GM19328 (cell line): ENCODE data around the gene KIF26B.

ENCODE experiments used
- ATAC-seq: cut with Tn5 transposase; IDR thresholded peaks from one replicate; pipeline ENCODE4 v1.9.1; 2021; ENCODE audit warnings: mild to moderate bottlenecking, moderate library complexity; ENCODE audit not compliant: unreplicated experiment

The KIF26B gene

DNA sequence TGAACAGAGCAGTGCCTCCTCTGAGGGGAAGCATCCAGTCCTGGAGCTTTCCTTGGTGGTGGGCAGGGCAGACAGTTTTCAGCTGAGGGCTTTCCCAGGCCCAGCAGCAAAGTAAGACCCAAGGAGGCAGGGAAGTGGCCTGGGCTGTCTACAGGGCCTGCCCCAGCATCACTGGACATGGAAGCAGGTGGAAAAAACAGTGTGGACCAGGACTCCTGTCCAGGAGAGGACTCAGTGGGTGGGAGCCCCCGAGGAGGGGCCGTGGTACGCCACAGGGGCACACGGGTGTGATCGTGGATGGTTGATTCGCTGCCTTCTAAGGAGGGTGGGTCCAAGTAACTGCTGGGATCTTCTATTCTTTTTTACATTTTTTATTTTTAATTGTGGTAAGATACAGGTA is 387.6 kb downstream of the KIF26B start:
- no peak for ATAC-seq

DNA sequence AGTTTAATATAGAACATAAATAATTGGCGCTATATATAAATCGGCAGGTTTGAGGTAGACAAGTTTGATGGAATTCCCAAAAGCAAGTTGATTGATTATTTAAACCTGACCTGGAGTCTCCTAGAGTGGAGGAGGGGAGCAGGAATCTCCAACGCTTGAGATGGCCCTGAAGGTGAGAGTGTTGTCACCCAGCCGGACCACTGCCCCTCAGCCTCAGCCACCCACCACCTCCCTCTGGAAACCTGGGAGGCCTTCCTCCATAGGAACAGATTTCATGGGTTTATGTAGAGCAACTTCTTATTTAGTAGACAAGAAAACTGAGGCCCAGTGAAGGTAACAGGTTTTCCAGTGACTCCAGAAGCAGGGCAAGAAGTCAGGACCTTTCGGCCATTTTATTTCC is 389.5 kb downstream of the KIF26B start:
- ATAC-seq = no peak

DNA sequence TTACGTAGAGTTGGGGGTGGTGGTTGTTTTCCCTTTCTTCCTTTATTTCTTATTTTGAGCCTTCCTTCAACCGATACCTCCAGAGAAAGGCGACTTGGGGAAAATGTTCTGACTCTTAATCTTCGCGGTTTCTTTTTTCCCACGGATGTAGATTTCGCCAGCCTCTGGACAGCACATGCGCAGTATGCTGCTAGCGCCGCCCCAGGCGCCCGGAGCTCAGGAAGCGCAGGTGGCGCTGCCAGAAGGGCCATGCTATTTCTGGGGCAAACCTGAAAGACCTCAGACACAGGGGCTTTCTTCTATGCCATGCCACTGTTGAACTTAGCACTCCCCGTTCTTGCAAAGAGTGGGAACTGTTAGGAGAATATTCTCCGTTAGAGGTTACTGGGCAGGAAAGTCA is 392.1 kb downstream of the KIF26B start:
- no peak for ATAC-seq

DNA sequence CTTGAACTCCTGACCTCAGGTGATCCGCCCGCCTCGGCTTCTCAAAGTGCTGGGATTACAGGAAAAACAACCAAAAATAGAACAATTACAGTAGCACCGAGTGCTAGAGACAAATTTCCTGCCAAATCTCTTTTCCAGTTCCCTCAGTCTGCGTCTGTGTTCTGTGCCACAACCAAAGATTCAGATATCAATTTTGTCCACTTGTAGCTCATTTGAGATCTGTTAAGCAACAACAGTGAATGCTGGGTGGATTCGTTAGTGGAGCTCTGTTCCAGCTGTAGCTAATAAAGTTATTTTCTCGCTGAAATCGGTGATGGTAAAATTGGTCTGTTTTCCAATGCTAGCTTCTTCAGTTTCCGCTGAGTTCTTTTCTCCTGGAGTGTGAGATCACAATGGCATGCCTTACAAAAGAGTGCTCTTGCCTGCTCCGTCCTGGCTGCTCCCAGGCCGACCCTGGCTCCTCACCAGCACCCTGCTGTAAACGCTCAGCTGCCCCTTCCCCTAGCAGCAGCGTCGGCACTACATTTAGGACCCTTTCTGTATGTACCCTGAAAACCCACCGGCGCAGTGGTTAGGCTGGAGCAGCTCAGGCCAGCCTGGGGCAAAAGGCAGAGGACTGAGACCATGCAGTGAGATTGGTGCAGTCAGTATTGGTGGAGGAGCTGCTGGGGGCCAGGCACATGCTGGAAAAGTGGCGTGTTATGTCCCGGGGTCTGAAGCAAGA is 395.4 kb downstream of the KIF26B start:
- ATAC-seq = no peak

DNA sequence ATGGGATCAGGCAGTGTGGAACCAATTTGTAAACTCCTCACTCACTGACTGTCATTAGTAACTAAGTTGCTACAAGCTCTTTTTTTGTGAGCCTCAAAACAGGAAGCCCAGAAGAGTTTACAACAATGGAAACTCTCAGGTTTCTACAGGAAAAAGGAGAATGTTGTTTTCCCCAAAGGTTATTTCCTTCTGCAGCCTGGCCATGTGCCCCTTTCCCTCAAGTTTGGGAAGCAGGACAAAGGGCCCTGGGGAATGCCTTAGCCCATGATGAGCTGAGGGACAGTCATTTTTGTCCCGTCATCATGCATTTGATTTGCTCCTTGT is 395.9 kb downstream of the KIF26B start:
- ATAC-seq = no peak

DNA sequence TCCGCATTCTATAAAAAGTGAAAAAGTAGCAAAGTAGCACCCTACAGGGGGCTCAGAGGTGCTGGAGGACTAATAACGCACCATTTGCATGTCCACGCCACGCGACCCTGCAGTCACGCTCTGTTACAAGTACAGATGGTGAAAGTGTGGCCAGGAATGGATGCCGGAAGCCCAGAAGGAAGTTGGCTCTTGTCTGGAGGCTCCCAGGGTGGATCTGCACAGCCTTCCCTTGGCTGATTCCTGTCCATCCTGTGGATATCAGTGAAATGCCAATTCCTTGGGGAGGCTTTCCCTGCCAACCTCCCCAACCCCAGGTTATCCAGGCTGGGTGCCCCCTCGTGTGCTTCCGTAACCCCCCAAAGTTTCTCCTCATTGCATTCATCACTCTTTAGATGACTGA is 396.8 kb downstream of the KIF26B start:
- ATAC-seq = no peak

DNA sequence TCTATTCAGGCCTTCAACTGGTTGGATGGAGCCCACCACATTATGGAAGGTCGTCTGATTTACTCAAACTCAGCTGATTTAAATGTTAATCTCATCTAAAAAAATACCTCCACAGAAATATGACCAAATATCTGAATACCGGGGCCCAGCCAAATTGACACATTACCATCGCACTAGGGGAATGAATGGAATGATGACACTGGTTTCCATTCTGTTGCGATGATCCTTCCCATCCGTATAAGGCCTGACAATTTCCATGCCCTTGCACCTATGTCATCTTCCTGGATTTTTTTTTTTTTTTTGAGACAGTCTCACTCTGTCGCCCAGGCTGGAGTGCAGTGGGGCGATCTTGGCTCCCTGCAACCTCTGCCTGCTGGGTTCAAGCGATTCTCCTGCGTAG is 397.5 kb downstream of the KIF26B start:
- ATAC-seq = no peak

DNA sequence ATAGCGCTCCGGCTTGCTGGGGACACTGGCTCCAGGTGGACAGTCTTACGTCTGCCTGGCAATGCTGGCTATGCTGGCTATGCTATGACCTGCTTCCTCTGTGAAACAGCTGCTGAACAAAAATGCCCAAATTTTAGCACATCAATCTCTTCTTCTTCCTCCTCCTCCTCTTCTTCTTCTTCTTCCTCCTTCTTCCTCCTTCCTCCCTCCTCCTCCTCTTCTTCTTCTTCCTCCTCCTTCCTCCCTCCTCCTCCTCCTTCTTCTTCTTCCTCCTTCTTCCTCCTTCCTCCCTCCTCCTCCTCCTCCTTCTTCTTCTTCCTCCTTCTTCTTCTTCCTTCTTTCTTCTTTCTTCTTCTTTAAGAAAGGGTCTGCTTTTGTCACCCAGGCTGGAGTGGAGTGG is 401.3 kb downstream of the KIF26B start:
- ATAC-seq = no peak

DNA sequence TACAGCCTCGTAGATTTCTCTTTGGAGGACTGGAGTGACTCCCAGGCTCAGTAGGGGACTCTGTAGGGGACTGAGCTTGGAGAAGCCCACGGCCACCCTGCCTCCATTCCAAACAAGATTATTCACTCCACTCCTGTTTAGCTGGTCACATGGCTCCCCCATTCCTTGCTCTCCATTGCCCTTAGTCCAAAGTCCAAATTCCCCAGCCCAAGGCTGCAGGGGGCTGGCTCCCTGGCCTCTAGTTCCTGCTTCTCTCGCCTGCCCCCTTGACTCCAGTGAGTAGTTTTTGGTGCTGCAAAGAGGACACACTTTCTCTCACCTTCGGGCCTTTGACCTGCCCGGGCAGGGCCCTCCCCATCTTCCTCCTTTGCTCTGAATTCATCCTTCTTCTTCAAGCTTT is 403.3 kb downstream of the KIF26B start:
- ATAC-seq = no peak

DNA sequence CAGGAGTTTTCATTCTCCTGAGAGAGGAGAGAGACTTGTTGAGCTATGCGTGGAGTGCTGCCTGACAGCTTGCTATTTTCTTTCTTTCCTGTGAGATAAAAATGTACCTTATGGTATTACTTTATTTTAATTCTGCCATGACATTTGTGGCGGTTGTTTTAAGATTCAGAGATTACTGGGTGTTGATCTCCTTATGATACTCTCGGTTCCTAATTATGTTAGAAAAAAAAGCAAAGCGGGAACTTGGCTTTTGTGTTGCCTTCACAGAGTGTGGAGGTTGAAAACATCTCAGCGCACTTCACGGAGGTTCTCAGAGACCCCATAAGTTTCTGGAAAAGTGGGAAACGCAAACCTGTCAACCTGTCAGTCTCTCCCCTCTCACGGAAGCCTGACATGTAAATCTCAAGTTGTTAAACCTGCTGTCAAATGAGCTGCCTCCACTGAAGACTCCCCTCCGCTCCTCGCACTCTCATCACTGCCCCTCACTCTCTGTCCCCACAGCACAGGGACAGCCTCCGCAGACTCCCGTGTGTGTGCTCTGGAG is 405.6 kb downstream of the KIF26B start:
- no peak for ATAC-seq

DNA sequence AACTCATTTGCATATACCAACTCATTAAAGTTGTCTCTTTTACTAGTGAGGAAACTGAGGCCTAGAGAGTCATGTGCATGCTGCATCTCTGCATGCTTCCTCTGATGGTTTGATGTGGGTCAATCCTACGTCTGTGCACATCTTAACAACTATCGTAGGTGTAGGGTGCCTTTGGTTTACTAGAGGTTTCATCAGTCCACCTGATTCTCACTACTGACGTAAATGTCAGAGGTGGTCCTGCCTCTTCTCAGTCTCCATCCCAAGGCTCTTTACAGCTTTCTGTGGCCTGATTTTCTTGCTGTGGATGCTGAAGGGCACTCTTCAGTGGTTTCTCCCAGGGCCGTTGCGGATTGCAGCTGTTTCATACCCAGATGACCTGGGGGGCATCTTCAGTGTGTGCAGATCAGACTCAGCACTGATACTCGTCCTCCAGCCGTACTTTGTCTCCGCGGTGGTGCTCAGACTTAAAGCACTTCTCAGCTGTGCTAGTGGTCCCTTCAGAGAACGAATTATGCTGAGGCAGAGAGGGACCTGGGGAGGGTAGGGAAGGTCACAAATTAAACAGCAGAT is 407.0 kb downstream of the KIF26B start:
- ATAC-seq = no peak

DNA sequence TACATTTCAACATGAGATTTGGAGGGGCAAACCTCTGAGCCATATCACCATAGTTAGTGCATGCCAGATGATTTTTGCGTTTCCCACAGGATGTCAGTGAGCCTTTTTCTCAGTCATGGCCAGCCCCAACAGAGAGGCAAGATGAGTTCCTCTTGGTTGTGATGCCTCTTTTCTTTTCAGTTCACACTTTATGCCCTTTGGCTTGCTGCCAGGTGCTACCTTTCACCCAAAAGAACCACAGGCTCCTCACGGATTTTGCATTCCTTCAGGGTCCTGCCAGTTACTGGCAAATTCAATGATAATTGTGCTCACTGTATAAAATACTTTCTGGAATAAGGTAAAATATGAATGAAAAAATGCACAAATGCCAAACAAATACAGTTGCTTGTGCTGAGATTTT is 411.3 kb downstream of the KIF26B start:
- no peak for ATAC-seq

DNA sequence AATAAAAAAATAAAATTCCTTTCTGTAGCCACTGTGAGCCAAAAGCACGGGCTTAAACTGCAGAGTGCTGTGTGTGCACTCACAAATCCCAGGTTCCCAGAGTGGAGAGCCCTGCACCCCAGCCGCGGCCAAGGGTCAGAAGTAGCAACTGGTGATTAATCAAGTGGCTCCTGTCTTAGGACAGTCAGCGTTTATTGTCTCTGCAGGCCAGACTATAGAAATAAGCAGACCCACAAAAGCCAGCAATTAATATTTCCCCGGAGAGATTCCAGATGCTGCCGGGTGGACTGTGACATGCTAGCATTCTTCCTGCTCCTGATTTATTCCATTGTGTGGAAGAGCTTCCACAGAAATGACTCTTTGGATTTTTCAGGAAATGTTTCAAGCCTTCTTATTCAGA is 412.2 kb downstream of the KIF26B start:
- no peak for ATAC-seq

DNA sequence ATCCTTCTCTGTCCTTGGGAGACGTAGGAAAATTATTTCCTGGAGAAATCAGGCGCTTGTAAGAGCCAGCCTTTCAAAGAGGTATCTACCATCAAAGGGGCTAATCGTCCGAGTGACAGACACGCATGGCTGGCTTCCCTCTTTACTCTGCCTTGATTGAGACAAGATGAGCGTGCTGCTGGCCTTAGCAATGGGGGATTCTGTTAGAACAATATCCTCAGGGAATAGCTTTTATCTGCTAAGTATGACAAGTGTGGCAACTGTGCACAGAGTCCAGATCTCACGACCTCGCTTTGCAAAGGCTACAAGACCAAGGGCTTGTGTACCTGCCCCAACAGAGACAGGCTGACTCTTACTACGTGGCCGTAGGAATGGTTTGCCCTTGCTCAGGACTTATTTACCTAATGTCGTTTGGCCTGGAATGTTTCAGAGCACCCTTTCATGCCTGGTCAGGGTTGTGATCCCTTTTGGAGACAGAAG is 417.1 kb downstream of the KIF26B start:
- no peak for ATAC-seq

DNA sequence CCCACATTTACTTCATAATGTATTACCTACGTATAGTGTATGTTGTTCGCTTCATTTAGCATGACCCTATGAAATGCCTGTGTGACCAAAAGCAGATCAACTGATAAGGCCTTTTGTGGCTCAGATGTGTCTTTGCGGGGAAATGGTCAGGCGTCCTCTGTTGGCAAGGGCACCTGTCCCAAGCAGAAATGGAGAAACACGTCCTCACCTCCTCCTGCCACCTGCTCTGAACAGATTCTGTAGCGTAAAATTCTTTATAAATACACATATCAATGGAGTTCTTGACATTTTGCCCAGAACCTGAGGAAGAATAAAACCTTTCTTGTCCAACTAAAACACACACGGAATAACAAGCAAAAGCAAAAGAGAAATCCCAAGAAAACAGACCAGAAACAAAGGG is 417.9 kb downstream of the KIF26B start:
- no peak for ATAC-seq

DNA sequence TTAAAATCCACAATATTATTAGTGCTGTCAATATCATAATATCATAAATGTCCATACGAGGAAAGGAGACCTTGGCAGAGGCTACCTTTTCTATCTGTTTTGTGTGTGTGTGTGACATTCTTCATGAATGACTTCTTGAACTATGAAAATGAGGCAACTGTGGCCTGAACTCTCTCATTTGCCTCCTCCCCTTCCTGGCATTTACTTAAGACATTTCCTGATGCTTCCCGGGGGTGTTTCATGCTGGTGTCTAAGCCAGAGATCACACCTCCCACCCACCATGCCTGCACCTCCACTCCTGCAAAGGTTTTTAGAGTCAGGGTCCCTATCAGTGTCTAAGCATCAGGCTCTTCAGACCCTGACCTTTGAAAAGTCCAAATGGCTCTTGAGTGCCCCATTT is 420.9 kb downstream of the KIF26B start:
- ATAC-seq = no peak

DNA sequence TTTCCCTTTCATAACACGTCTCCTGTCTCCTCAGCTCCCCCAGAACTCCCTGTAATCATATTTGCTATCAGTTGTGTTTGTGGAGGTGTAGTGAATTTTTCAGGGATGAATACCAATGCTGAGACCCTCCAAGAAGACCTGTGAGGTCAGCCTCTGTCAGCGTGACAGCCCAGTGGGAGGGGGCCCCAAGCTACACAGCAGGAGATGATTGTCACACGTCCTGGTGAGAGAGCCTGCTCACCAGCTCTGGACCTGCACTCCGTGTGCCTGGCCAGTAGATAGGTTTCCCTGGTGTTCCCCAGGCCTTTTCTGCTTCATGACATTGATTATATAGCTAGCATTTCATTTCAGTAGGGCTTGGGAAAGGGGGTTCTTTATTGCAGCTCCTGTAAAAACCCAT is 421.5 kb downstream of the KIF26B start:
- ATAC-seq = no peak

DNA sequence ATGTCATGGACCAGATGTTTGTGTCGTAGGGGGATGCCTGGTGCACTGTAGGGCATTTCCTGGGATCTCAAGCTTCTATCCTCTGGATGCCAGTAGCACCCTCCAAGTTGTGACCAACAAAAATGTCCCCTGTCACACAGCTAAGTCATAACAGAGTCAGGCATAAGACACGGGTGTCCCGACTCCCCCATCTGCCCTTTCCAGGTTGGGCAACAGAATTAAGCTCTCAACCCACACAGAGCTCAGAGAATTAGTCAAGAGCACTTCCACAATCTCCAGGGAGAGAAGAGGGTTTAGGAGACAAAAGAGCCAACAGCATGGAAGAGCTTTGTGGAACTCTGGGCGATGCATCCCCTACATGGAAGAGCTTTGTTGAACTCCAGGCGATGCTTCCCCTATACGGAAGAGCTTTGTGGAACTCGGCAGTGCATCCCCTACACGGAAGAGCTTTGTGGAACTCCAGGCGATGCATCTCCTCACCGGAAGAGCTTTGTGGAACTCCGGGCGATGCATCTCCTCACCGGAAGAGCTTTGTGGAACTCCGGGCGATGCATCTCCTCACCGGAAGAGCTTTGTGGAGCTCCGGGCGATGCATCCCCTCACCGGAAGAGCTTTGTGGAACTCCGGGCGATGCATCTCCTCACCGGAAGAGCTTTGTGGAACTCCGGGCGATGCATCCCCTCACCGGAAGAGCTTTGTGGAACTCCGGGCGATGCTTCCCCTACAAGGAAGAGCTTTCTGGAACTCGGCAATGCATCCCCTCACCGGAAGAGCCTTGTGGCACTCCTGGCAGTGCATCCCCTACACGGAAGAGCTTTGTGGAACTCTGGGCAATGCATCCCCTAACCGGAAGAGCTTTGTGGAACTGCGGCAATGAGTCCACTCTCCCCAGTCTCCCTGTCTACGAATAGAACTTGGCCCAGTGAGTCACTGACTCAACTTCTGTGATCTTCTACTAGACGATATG is 422.7 kb downstream of the KIF26B start:
- ATAC-seq = no peak

DNA sequence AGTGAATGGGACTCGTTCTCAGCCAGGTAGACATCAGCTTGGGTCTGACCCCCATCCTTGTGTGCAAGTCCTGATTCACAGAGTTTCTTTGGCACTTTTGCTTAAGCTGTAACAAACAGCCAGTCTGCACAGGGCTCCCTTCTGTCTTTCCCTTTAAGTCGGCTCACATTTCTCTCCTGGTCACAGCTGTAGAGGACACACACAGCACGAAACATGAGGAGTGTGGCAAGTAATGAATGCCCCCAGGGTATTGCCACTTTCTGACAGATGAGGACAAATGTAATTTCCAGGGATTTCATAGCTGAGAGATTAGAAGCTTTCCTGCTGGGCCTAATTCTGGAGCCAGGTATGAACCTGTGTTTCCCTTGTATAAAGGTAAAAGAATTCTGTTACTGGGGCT is 423.5 kb downstream of the KIF26B start:
- ATAC-seq = no peak

DNA sequence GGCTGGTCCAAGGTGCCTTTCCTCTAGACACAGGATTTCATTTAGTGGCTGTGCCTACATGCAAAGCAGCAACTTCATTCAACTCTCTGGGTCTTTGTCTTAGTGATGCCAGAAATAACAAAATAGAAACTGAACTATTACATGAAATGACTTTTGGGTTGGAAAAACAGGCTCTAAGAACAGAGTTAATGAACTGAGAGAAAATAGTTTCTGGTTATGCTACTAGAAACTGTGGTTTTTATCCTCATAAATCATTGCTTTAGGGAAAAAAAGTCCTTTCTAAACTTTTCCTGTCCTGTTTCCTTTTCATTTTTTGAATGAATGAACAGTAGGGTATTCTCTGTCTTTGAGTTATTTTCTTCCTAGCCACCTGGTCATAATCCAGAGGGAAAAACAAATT is 424.0 kb downstream of the KIF26B start:
- ATAC-seq = no peak

DNA sequence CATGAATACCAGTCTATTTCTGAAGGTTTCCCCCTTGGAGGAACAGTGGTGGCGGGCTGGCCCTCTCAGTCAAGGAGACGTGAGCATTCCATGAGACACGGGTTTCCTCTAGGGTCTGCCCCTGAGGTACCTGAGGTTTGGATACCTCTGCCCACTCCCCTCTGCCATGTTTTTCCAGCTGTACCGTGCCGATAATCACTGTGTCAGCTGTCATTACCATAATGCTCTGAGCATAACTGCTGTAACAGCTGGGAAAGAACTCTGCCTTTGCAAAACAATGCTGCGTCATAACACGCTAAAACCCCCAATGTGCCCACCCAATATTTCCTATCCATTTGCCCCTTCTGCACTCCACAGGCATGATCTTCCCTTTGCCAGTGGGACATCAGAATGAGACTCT is 425.1 kb downstream of the KIF26B start:
- ATAC-seq = no peak

DNA sequence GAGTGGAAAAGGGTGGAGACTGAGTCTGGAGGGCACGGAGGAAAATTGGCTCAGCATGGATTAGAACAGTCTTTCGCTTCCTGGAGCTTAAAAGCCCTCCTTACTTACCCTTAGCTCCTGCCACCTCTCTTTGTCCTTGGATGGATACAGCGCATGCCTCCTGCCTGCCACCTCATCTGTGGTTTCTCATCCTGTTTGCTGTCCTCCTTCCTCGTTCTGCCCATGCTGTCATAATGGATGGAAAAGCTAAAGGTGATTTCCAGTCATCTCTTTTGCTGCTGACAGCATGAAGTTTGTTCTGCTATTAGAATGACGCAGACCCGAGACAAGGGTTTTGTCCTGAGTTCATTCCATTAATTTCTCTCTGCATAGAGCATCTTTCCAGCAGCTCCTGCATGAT is 425.9 kb downstream of the KIF26B start:
- no peak for ATAC-seq
